GM19395 (cell line): Measurements from ENCODE around the gene IFI30.
"Not testable (repeated sequence)": the region's sequence is repeated elsewhere in the genome, so short reads cannot be mapped to it uniquely, and the experiment has no call there.

Experiments
- ATAC-seq: cut with Tn5 transposase; IDR thresholded peaks from one replicate; pipeline ENCODE4 v1.9.1; 2021; ENCODE audit warnings: mild to moderate bottlenecking, moderate library complexity; ENCODE audit not compliant: unreplicated experiment

The IFI30 gene

DNA sequence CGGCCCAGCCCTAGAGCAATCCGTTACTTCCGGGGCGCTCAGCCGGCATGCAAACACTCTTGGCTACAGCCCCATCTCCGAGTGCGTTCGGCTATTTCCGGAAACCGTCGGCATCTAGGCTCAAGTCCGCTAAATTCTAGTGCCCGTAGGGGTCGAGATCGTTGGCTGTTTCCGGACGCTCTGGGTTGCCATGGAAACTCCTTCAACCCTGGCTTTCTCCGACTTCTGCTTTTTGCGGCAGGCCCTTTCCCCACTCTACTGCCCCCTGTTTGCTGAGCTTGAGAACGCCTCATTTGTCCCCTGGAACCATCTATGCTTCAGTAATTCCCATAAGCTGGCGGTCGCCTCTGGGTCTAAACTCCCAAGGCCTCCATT, 21.2 kb upstream of the IFI30 start:
- ATAC-seq = peak; percentile 64

DNA sequence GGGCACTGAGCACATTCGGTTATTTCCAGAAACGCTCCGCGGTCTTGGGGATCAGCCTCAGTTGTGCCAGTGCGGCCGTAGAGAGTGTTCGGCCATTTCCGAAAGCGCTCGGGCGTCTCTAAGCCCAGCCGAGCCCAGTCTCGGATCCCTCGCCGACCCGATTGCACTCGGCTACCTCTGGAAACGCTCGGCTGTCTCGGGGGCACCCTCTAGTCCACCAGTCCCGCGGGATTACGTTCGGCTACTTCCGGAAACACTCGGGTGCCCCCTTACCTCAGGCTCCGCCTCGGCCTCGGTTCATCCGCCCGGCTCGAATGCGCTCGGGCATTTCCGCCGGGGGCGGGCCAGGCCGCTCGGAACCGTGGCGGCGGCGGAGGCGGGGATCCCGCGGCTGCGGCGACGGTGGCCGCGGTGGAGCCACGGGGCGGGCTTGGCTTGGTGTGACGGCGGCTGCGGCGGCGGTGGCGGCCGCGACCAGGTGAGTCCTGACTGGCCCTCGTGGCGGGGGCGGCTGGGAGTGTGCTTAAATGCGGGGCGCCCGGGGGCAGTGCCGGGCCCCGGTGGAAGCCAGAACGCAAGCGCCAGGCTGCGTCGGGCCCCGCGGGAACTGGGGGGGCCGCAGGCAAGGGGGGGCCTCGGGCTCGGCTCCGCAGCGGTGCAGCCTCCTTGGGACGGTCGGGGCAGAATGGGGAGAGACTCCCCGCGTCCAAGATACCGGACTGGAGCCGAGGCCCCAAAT, 20.6 kb upstream of the IFI30 start, which contains the start of gene PIK3R2:
Gene PIK3R2, plus strand, starts transcription at position 347 of the 739 bp plus-strand sequence. CDS start 2,717 bp downstream, outside the sequence.
- peak; percentile 82 for ATAC-seq

DNA sequence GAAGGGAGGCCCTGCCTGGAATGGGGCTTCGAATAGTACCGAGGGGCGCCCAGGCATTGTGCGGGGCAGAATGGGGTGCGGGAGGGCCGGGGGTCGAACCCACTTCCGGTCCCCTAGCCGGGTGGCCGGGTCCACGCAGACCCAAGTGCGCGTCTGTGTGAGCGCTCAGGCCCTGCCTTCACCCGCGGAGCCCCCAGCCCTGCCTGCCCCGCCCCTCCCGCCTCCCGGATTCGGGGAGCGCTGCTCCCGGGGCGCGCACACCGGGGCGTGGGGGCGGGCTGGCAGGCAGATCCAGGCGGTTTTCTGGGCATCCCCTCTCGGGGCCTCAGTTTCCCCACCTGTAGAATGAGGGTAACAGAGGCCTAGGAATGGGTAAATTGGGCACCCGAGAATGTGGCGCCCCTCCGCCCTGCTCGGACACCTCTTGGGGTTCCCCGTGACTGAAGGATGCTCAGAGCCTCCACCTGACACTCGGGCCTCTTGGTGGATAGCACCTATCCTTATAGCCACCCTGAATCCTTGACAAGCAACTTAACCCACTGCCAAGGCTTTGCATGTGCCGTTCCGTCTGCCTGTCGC, 20.0 kb upstream of the IFI30 start:
- ATAC-seq = no peak

DNA sequence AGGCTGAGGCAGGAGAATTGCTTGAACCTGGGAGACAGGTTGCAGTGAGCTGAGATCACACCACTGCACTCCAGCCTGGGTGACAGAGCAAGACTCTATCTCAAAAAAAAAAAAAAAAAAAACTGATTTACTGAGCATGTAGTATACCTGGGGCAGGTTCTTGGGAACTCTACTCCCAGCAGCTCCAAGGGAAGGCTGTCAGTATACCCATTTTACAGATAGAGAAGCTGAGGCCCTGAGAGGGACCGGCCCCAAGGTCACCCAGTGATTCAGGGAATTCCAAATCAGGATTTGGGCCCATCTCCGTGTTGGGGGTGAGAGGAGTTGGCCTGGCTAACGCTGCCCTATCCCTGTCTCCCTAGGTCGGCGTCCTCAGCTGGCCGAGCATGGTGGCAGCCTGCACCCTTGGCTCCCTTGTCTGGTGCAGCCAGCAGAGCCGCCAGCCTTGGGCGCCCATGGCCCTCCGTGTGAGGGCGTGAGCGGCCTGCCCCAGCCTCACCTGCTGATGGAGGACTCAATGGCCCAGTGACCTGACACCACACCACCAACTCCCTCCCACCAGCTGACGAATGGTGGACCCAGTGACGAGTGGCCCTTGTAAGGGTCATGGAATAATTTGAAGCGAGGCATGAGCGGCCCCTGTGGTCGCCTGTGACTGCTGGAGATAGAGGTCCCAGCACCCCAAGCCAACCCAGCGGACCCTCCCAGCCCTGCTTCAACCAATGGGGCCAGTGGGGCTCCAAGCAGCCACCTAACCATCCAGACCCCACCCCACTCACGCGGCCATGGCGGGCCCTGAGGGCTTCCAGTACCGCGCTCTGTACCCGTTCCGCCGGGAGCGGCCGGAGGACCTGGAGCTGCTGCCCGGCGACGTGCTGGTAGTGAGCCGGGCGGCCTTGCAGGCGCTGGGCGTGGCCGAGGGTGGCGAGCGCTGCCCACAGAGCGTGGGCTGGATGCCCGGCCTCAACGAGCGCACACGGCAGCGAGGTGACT, 18.2 kb upstream of the IFI30 start:
- no peak for ATAC-seq

DNA sequence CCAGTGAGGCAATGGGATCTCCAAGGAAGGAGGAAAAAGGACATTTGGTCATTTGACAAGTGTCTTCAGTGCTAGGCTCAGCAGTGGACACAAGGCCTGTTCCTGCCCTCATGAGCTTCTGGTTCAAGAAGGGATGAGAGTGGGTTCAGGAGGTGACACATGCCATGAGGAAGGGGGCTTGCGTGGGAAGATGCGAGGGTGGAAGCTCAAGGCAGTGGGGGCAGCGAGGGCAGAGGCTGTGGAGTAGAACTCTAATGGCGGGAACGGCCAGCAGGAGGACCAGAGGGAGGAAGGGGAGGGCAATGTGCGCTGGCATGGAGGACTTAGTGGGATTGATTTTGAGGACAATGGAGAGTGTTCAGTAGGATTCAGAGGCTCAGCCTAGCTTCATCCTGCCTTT, 17.3 kb upstream of the IFI30 start:
- no peak for ATAC-seq

DNA sequence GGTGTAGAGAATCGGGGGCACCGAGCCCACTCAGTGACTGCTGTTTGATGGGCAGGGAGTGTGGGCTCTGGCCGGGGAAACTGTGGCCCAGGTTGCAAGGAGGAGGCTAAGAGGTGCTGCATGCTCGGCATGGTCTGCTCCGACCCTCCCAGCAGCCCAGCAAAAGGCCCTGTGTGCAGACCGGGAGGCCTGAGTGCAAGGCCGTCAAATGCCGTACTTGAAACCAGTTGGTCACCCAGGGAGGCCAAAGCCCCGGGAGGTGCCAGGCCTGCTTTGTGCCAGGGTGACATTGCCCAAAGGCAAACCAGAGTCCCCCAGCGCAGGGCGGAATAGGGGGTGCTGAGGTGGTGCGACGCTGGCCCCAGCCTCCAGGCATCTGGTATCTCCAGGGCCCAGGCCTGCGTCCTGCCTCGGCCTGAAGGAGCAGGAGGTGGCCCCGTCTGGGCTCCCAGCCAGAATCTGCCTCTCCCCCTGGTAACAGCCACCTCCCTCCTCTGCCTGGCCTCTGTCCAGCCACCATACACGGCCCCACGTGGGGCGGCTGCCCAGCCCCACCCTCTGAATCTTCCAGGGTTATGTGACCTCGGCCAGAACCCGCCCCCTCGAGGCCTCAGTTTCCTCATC, 16.7 kb upstream of the IFI30 start:
- no peak for ATAC-seq

DNA sequence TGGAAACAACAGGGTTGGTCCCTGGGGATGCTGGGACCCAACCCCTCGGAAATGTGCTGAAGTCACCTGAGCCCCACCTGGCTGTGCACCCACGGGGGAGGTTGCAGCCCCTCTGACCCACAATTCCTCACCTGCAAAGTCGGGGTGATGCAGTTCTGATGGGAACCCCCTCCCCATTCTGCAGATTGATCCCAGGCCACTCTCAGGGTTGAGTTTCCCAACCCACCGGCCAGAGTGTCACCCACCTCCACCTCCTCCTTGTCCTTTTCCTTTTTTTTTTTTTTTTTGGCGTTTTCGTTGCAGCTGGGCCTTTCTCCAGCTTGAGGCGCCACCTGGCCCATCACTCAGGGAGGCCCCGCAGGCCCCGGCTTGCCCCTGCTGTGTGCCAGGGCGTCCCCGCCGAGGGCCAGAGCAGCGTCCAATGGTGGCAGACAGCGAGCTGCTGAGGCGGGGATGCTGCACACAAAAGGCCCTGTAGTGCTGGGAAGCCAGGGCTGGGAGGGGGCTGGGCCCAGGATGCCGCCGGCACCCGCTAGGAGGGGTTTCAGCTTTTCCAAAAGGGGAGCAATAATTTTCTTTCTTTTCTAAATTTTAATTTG, 16.0 kb upstream of the IFI30 start:
- no peak for ATAC-seq

DNA sequence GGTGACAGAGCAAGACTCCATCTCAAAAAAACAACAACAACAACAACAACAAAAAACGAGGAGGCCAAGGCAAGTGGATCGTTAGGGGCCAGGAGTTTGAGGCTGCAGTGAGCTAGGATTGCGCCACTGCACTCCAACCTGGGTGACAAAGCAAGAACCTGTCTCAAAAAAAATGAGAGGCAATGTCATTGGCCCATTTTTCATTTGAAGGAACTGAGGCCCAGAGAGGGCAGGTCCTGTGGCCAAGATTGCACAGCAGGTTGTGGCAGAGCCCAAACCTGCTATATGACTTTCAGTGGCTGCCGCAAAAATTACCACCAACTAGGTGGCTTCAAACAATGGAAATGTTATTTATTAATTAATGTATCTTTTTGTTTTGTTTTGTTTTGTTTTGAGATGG, 15.1 kb upstream of the IFI30 start:
- no peak for ATAC-seq

DNA sequence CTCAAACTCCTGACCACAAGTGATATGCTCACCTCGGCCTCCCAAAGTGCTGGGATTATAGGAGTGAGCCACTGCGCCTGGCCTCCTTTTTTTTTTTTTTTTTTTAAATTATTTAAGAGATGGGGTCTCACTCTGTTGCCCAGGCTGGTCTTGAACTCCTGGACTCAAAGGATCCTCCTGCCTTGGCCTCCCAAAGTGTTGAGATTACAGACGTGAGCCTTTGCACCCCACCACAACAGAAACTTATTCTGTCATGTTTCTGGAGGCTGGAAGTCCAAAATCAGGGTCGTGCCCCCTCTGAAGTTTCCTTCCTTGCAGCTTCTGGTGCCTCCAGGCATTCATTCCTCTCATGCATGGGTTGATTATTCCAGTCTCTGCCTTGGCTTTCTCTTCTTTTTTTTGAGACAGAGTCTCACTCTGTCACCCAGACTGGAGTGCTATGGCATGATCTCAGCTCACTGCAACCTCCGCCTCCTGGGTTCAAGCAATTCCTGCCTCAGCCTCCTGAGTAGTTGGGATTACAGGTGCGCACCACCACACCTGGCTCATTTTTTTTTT, 14.5 kb upstream of the IFI30 start:
- not testable (repeated sequence) for ATAC-seq

DNA sequence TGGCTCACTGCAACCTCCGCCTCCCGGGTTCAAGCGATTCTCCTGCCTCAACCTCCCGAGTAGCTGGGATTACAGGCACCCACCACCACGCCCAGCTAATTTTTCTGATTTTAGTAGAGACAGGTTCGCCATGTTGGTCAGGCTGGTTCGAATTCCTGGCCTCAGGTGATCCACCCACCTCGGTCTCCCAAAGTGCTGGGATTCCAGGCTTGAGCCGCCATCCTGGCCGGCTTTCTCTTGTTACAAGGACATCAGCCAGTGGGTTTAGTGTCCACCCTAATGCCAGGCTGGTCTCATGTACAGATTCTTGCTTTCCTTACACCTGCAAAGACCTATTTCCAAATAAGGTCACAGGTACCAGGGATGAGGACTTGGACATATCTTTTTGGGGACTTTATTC, 13.8 kb upstream of the IFI30 start:
- ATAC-seq = no peak

DNA sequence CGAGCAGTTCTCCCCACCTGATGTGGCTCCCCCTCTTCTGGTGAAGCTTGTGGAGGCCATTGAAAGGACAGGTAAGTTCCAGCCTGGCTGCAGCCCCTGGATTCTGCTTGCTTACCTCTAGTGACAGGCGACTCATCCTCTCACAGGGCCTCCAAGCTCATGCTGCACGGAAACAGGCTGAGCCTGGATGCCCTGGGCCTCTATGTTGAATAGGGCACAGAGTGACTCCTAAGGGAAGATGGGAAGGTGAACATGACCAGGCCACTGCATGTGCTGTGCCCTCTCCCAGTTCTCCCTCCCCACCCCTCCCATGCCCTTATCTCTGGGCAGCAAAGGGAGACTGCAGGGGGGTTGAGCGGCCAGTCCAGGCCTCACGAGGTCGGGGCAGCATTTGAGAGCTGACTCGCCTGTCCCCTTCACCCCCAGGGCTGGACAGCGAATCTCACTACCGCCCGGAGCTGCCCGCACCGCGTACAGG, 13.1 kb upstream of the IFI30 start:
- peak; percentile 8 for ATAC-seq

DNA sequence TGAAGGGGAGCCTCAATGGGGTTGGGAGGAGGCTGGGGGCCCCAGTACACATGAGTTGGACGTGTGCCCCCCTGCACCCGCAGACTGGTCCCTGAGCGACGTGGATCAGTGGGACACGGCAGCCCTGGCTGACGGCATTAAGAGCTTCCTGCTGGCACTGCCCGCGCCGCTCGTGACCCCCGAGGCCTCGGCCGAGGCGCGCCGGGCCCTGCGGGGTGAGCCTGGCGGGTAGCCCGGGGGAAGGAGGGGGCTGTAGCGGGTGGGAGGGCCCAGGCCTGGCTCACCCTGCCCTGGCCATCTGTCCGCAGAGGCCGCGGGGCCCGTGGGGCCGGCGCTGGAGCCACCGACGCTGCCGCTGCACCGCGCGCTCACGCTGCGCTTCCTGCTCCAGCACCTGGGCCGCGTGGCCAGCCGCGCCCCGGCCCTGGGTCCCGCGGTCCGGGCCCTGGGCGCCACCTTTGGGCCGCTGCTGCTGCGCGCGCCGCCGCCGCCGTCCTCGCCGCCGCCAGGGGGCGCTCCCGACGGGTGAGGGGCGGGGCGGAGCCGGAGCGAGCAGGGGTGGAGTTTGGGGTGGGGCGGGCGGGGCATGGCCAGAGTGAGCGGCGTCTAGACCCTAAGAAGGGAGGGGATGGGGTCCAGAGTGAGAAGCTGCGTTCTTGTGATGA, 12.5 kb upstream of the IFI30 start:
- peak; percentile 50 for ATAC-seq

DNA sequence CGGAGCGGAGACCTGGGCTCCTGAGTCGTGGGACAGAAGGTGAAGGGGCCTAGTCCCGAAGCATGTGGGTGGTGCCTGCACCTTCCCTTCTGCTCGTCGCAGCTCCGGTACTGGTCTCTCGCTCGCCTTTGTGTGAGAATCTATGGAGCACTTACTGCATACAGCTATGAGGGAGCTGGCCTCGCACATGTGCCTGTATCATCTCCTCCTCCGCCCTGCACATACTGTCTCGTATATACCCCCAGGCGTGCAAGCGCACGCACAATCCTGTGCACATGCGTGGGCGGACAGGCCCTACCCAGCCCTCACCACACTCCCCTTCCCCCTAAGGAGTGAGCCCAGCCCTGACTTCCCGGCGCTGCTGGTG, 12.0 kb upstream of the IFI30 start:
- ATAC-seq = no peak

DNA sequence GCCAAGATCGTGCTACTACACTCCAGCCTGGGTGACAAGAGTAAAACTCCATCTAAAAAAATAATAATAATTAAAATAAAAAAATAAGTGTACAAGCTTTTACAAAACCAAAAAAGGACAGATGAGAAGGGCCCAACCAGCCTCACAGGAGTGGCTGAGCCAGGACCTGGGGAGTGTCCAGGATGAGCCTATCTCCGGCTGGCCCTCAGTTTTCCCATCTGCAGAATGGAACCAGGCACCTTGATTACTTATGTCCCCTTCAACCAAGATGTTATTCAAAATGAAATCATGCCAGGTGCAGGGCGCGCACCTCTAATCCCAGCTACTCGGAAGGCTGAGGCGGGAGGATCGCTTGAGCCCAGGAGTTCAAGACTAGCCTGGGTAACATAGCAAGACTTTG, 9.5 kb upstream of the IFI30 start:
- no peak for ATAC-seq

DNA sequence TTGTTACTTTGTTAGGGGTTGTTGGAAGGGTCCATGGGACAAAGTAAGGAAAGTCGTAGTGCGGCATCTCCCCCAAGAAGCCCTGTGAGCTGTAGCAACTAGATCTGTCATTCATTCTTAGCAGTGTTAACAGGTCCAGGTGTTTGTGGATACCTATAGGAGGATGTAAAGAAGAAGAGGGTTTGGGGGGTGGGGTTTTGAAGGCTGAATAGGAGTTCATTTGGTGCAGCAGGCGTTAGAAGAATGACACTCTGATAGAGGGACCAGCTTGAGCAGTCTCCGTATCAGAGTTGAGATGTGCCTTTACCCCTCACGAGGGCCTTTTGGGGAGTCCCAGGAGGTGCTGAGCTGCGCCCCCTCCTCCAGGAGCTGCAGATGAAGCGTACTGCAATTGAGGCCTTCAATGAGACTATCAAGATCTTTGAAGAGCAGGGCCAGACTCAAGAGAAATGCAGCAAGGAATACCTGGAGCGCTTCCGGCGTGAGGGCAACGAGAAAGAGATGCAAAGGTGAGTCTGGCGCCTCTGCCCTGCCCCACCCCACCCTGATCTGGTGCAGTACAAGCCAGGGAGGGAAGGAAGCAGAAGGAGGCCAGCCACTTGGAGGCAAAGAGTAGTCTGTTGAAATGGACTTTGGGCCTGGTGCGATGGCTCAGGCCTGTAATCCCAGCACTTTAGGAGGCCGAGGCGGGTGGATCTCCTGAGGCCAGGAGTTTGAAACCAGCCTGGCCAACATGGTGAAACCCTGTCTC, 7.6 kb upstream of the IFI30 start:
- no peak for ATAC-seq

DNA sequence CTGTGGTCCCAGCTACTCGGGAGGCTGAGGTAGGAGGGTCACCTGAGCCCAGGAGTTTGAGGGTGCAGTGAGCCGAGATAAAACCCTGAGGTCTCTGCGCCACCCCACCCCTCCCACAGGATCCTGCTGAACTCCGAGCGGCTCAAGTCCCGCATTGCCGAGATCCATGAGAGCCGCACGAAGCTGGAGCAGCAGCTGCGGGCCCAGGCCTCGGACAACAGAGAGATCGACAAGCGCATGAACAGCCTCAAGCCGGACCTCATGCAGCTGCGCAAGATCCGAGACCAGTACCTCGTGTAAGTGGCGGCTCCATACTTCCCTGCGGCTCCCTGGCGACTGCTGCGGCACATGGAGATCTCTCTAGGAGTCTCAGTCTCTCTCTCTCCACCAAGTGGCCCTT, 6.6 kb upstream of the IFI30 start:
- no peak for ATAC-seq

DNA sequence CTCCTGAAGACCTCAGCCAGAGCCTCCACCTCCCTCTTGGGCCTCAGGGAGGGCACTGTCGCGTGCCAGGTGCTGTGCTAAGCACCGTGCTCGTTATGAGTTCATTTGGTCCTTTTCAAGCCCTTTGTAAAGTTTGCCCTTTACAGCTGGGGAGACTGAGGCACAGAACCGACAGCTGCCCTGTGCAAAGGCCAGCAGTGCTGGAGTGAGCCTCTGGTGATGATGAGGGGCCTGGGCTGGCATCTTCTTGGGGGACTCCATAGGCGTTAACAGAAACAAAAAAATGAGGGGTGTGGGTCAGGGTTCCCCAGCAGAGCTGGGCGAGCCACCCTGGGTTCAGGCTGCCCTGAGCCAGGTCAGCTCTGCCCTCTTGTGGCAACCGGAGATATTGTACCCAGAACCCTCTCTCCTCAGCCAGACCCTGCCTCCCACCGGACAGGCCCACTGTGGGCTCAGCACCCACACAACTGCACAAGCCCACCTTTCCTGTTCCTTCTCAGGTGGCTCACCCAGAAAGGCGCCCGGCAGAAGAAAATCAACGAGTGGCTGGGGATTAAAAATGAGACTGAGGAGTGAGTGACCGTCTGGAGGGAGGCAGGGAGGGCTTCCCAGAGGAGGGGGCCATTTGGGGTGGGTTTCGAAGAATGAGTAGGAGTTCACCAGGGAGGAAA, 5.5 kb upstream of the IFI30 start:
- no peak for ATAC-seq

DNA sequence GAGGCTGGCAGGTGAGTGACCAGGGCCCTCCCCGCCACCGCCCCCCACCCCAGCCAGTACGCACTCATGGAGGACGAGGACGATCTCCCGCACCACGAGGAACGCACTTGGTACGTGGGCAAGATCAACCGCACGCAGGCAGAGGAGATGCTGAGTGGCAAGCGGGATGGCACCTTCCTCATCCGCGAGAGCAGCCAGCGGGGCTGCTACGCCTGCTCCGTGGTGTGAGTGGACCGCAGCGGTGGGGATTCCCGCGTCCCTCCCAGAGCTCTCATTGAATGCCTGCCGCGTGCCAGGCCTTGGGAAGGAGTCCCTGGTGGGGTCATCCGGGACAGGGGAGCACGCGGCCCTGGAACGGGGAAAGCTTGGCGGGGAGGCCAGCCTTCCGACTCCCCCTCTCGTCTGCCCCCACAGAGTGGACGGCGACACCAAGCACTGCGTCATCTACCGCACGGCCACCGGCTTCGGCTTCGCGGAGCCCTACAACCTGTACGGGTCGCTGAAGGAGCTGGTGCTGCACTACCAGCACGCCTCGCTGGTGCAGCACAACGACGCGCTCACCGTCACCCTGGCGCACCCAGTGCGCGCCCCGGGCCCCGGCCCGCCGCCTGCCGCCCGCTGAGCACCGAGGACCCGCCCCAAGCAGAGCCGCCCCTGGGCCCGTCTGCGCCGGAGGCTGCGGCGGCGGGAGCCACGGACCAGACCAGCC, 4.8 kb upstream of the IFI30 start:
- ATAC-seq = no peak
